ENCODE measurements around the gene LHFPL2. TPM values are rescaled to one million over a fixed set of nuclear protein-coding genes. Genes with fewer than 3 reads are reported as not detected.

The LHFPL2 gene
- total RNA-seq, 2 donors from 2014 or later, result 15.5 to 18.7 TPM

GRCh38 chr5:78483809-78484521 is 164.6 kb downstream of the LHFPL2 start:
- Histone ChIP-seq H3K4me3 (no peak overlapping the region), H3K27me3 (no peaks in the 10 kb centered on the region), H3K27ac (no peak overlapping the region), H3K9me3 (no peaks in the 10 kb centered on the region), H3K36me3 (replicated peaks in 1 of 2; ENCODE audit: insufficient read depth in 1 of 2, low read depth in 2 of 2) (peaks cover 0 to 1% of the 10 kb centered on the region in 2 donors), H3K4me1 (peaks cover 11% of the 10 kb centered on the region)
- 77 to 86% methylated on average over 3 of the region's 3 CpGs for WGBS, 2 donors
- DNase-seq (peak in 1 of 4 donors; percentile 31), ATAC-seq (peak; percentile 27)
- intact Hi-C loops (cut with DNase I), result no loop called here
- TF ChIP-seq POLR2A (IDR thresholded peaks at IDR 0.05), result no peak
- TF ChIP-seq CTCF (IDR thresholded peaks at IDR 0.05), result no peak

GRCh38 chr5:78482948-78483347 is 165.6 kb downstream of the LHFPL2 start:
- intact Hi-C loops (cut with DNase I), result no loop called here
- H3K27ac ChIP-seq, result no peak overlapping the region

GRCh38 chr5:78476795-78477194 is 171.8 kb downstream of the LHFPL2 start:
- 74 to 83% methylated on average over 1 of the region's 1 CpG for WGBS, 2 donors
- Histone ChIP-seq H3K9me3 (no peaks in the 10 kb centered on the region), H3K36me3 (replicated peaks in 1 of 2; ENCODE audit: insufficient read depth in 1 of 2, low read depth in 2 of 2) (no peaks in the 10 kb centered on the region), H3K4me1 (no peaks in the 10 kb centered on the region), H3K4me3 (no peak overlapping the region), H3K27me3 (no peaks in the 10 kb centered on the region), H3K27ac (no peak overlapping the region)
- intact Hi-C loops (cut with DNase I), result no loop called here
- ATAC-seq, result no peak
- TF ChIP-seq CTCF (IDR thresholded peaks at IDR 0.05), result no peak
- no peak for DNase-seq

More at GRCh38 chr5:78482948-78483347, 165.6 kb downstream of the LHFPL2 start:
- Histone ChIP-seq H3K4me3 (no peak overlapping the region), H3K27me3 (no peaks in the 10 kb centered on the region), H3K9me3 (no peaks in the 10 kb centered on the region), H3K4me1 (peaks cover 11% of the 10 kb centered on the region), H3K36me3 (replicated peaks in 1 of 2; ENCODE audit: insufficient read depth in 1 of 2, low read depth in 2 of 2) (no peaks in the 10 kb centered on the region)
- WGBS, 2 donors, result 44 to 68% methylated on average over 1 of the region's 1 CpG
- ATAC-seq, result no peak
- no peak for TF ChIP-seq POLR2A (IDR thresholded peaks at IDR 0.05)
- no peak for TF ChIP-seq CTCF (IDR thresholded peaks at IDR 0.05)
- peak; percentile 27 to 67 (median 34) for DNase-seq

DNA sequence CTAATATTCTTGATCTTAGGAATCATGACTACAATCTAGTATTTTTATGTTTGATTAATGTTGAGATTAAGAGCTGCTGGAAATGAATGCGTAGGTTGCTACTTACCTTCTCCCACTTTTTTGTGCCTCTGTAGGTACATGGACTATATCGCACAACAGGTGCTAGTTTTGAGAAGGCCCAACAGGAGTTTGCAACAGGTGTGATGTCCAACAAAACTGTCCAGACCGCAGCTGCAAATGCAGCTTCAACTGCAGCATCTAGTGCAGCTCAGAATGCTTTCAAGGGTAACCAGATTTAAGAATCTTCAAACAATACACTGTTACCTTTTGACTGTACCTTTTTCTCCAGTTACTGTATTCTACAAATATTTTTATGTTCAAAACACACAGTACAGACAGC is 173.2 kb downstream of the LHFPL2 start:
- H3K9me3 ChIP-seq, result no peaks in the 10 kb centered on the region
- H3K4me3 ChIP-seq, result no peak overlapping the region
- no peaks in the 10 kb centered on the region for H3K4me1 ChIP-seq
- ATAC-seq (no peak), DNase-seq (no peak)
- no peak overlapping the region for H3K27ac ChIP-seq
- H3K27me3 ChIP-seq, result no peaks in the 10 kb centered on the region
- intact Hi-C loops (cut with DNase I), result no loop called here
- TF ChIP-seq CTCF (IDR thresholded peaks at IDR 0.05) (no peak), POLR2A (IDR thresholded peaks at IDR 0.05) (no peak)
- WGBS, 2 donors, result 92 to 94% methylated on average over 3 of the region's 3 CpGs
- no peaks in the 10 kb centered on the region for H3K36me3 ChIP-seq (replicated peaks in 1 of 2; ENCODE audit: insufficient read depth in 1 of 2, low read depth in 2 of 2)

- Histone ChIP-seq H3K4me3 (no peak overlapping the region), H3K27me3 (no peaks in the 10 kb centered on the region), H3K27ac (no peak overlapping the region), H3K36me3 (replicated peaks in 1 of 2; ENCODE audit: insufficient read depth in 1 of 2, low read depth in 2 of 2) (no peaks in the 10 kb centered on the region), H3K9me3 (no peaks in the 10 kb centered on the region), H3K4me1 (no peaks in the 10 kb centered on the region)
- ATAC-seq, result no peak
- intact Hi-C loops (cut with DNase I), result no loop called here
- no peak for DNase-seq
- TF ChIP-seq CTCF (IDR thresholded peaks at IDR 0.05) (no peak), POLR2A (IDR thresholded peaks at IDR 0.05) (no peak)
- WGBS, 2 donors, result 88 to 100% methylated on average over 1 of the region's 1 CpG
Observed at GRCh38 chr5:78473751-78474150, 174.8 kb downstream of the LHFPL2 start.

All from body of pancreas (tissue), 4 donors.